HFF-Myc (cell line): Measurements from ENCODE around the gene CHN2.

Experiments used
- DNase-seq: peaks from one replicate; pipeline ENCODE4 v3.0.0-alpha.2; 2011; ENCODE audit warnings: low read depth; ENCODE audit errors: extremely low read depth
- H3K4me3 ChIP-seq: replicated peaks from 2 replicates; pipeline ENCODE4 v1.5.1; 2011; ENCODE audit warnings: low read depth, mild to moderate bottlenecking, control low read depth, low read length
- CTCF ChIP-seq: IDR thresholded peaks from 2 replicates; pipeline ENCODE4 v1.5.1; 2012; ENCODE audit warnings: mild to moderate bottlenecking, low read depth, low read length, control low read depth; ENCODE audit errors: missing control alignments

CHN2 gene

GRCh38 chr7:29292886-29293658, 98.5 kb downstream of the CHN2 start:
- no peak for DNase-seq
- no peak overlapping the region for H3K4me3 ChIP-seq
- TF ChIP-seq CTCF, result no peak

- no peak for TF ChIP-seq CTCF
- no peak overlapping the region for H3K4me3 ChIP-seq
- no peak for DNase-seq
These were observed 101.8 kb downstream of the CHN2 start for GRCh38 chr7:29296421-29296820.

- peak; percentile 40 for TF ChIP-seq CTCF
- DNase-seq, result no peak
- no peak overlapping the region for H3K4me3 ChIP-seq
These were observed 102.8 kb downstream of the CHN2 start for GRCh38 chr7:29297194-29297890.

GRCh38 chr7:29299086-29299485, 104.5 kb downstream of the CHN2 start:
- DNase-seq, result no peak
- no peak for TF ChIP-seq CTCF
- no peak overlapping the region for H3K4me3 ChIP-seq

- no peak overlapping the region for H3K4me3 ChIP-seq
- DNase-seq, result no peak
- no peak for TF ChIP-seq CTCF
These were observed 105.5 kb downstream of the CHN2 start for GRCh38 chr7:29300026-29300480.

GRCh38 chr7:29300649-29301048, 106.1 kb downstream of the CHN2 start:
- no peak overlapping the region for H3K4me3 ChIP-seq
- no peak for TF ChIP-seq CTCF
- DNase-seq, result no peak
